SK-N-MC (cell line): ENCODE results near the gene MEIKIN.
A peak's percentile ranks its signal among the peaks of the same experiment; 100 is the strongest.

Experiments used
- DNase-seq: peaks from one replicate; pipeline ENCODE4 v3.0.0-alpha.2; 2011; ENCODE audit warnings: low read depth, low spot score
- H3K27ac ChIP-seq: fragments of 200-600 bp; sonication (generic); 2 replicates; pipeline ENCODE4 v1.5.1; 2016; ENCODE audit warnings: mixed run types
- H3K36me3 ChIP-seq: fragments of 200-600 bp; sonication (generic); 2 replicates; pipeline ENCODE4 v1.6.1; 2017; ENCODE audit warnings: antibody characterized with exemption, low read length, mixed read lengths; ENCODE audit not compliant: insufficient read depth
- H3K4me3 ChIP-seq: fragments of 200-600 bp; sonication (generic); 2 replicates; pipeline ENCODE4 v1.5.1; 2016
- H3K9ac ChIP-seq: fragments of 200-600 bp; sonication (generic); 2 replicates; pipeline ENCODE4 v1.8.0; 2017; ENCODE audit warnings: mixed run types, mixed read lengths; ENCODE audit not compliant: insufficient read length
- H3K9me3 ChIP-seq: fragments of 200-600 bp; sonication (generic); 2 replicates; pipeline ENCODE4 v1.6.1; 2017; ENCODE audit warnings: low read depth, mild to moderate bottlenecking, antibody characterized with exemption, low read length, moderate library complexity, mixed read lengths
- EZH2 ChIP-seq: fragments of 200-600 bp; sonication (generic); IDR thresholded peaks from one replicate; pipeline ENCODE4 v1.6.1; 2017; ENCODE audit warnings: antibody characterized with exemption
- FOXP2 ChIP-seq: optimal IDR thresholded peaks from 2 replicates; pipeline ENCODE3; 2011; ENCODE audit warnings: mild to moderate bottlenecking, moderate library complexity; ENCODE audit not compliant: insufficient read depth; ENCODE audit errors: extremely low read length, control extremely low read depth
- POLR2AphosphoS5 ChIP-seq: IDR thresholded peaks from 2 replicates; pipeline ENCODE4 v1.6.1; 2012; ENCODE audit warnings: mild to moderate bottlenecking, low read depth, low read length, borderline replicate concordance

MEIKIN gene

DNA sequence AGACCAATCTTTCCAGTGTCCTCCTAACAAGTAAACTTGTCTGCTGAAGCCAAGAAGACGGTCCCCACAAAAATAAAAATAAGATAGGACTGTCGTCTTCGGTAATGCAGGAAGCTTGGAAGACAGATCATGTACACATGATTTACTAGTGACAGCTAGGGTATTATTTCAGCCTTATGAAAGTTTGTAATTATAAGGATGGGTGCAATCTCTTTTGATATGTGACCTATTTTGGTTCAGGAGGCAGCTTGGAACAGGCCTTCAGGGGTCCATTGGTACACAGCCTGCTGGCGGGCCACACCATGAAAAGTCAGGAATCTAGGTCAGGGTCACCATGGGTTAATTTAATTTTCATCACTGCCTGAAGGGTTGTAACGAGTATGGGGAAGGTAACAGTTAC lies 13.7 kb upstream of the MEIKIN start:
- no peaks in the 10 kb centered on the region for H3K9me3 ChIP-seq
- TF ChIP-seq POLR2AphosphoS5 = no peak
- no peak for TF ChIP-seq EZH2
- no peak for TF ChIP-seq FOXP2
- no peaks in the 10 kb centered on the region for H3K36me3 ChIP-seq
- H3K9ac ChIP-seq = no peak overlapping the region
- H3K4me3 ChIP-seq = no peak overlapping the region
- no peak overlapping the region for H3K27ac ChIP-seq
- no peak for DNase-seq

DNA sequence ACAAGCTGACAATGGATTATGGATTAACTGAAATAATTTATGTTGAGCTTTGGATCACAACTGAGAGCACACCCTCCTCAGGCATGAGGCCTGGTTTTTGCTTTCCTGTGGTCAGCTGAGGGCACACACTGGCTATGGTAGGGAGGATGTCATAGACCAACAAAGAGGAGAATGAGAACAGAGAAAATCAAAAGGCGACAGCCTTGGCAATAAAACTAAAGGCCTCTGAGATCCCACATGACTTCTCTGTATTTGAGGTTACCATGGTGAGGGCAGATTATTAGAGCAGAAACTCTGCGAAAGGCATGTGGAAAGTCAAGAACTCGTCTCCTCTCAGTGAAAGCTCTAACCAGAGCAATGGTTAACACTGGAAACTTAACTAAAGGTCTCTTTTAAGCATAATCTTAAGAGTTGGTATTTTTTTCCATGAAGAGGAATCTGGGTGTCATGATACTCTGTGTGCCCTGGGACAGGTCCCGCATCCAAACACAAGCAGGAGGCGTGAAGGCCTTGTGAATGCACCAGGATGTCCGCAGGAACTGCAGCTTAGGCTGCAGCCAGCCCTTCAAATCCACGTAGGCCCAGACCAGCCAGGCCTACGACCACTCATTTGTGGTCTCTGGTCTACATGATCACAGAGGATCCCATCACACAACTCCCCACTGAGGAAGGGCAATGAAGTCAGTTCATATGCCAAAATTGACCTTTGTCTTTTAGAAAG lies 12.4 kb upstream of the MEIKIN start:
- DNase-seq = no peak
- no peak overlapping the region for H3K4me3 ChIP-seq
- no peak overlapping the region for H3K9ac ChIP-seq
- H3K9me3 ChIP-seq = no peaks in the 10 kb centered on the region
- no peak overlapping the region for H3K27ac ChIP-seq
- TF ChIP-seq FOXP2 = no peak
- no peak for TF ChIP-seq EZH2
- TF ChIP-seq POLR2AphosphoS5 = no peak
- no peaks in the 10 kb centered on the region for H3K36me3 ChIP-seq

DNA sequence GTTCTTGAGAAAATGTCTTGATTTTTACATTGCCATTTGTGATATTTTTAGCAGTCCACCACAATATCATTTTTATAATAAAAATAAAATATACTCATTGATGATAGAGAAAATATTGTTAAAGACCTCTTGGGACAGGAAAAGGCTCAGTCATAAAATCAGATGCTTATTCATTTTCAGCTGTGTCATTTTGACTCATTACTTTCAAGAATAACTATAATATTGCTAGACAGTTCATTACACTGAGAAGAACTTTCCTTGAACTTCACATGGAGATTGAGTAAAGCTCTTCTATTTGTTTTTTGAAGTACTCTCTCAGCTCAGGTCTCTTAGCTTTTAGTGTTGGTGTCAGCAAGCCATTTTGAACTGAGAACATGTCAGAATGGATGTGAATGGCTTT lies 8.5 kb upstream of the MEIKIN start:
- TF ChIP-seq POLR2AphosphoS5 = no peak
- no peak for DNase-seq

DNA sequence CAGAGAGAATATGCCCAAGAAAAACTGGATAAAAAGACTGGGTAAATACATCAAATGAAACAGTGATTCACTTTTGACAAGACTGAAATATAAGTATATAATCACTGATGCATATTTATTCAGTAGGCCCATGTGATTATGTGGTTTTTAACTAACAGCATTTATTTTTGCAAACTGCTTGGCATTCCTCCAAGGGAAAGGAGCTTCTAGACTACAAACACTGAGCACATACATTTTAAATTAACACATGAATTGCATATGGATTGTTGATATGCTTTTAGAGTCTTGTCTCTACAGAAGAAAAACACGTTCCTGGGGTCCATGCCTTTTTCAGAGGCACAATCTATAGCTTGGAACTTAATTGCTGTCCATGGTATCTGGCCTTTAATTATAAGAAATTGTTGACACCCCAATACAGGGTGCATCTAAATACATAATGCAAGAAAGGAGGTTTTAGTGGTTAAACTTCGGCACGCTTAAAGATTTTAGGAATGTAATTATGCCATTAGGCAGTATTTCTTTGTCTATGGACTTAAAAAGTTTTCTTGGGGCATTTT lies 6.9 kb upstream of the MEIKIN start:
- no peak for TF ChIP-seq EZH2
- peak; percentile 18; the same call in 1 of the 2 replicates for TF ChIP-seq POLR2AphosphoS5
- TF ChIP-seq FOXP2 = peak; percentile 45
- peak; percentile 97 for DNase-seq
- H3K27ac ChIP-seq = peak overlapping the region; percentile 76
- H3K4me3 ChIP-seq = peak overlapping the region; percentile 61
- no peak overlapping the region for H3K9ac ChIP-seq
- no peaks in the 10 kb centered on the region for H3K36me3 ChIP-seq
- no peaks in the 10 kb centered on the region for H3K9me3 ChIP-seq

More for the DNA sequence above, 8.5 kb upstream of the MEIKIN start:
- H3K27ac ChIP-seq = no peak overlapping the region
- no peaks in the 10 kb centered on the region for H3K9me3 ChIP-seq
- H3K36me3 ChIP-seq = no peaks in the 10 kb centered on the region
- H3K4me3 ChIP-seq = no peak overlapping the region
- no peak overlapping the region for H3K9ac ChIP-seq

DNA sequence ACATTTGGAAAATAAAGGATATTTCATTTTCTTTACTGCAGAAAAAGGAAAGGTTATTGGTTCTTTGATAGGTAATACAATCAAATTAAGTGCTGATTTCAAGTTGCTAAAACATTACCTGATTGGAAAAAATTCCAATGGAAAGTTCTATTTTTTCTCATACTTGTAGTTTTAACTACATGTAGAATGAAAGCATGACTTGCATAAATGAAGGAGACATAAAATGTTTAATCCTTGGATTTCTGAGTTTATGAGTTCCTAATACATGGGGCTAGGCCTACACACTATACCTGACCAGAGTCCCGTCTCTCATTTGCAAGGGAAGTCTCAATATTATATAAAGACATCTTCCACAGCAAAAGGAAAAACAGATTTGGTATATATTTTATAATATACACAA lies 5.2 kb upstream of the MEIKIN start:
- DNase-seq = no peak
- no peak for TF ChIP-seq POLR2AphosphoS5
- TF ChIP-seq FOXP2 = no peak
- TF ChIP-seq EZH2 = no peak
- Histone ChIP-seq H3K9ac (no peak overlapping the region), H3K4me3 (no peak overlapping the region), H3K36me3 (no peaks in the 10 kb centered on the region), H3K9me3 (no peaks in the 10 kb centered on the region), H3K27ac (no peak overlapping the region)

DNA sequence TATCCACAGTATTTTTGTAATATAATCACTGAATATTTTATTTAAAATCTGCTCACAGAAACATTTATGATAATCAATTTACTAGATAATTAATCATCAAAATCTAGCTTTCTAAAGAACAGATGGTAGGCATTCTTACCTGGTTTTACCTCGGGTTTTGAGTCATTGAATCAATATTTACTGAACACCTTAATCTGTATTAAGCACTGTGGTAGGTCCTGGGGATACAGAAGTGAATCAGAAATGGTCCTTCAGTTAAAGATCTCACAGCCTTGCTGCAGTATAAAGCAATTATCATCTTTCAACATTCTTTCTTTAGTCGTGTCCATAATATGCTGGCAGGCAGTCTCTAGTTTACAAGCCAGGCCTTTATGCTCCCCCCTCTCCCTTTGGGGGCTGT lies 2.0 kb upstream of the MEIKIN start:
- no peak for DNase-seq
- Histone ChIP-seq H3K27ac (no peak overlapping the region), H3K9ac (no peak overlapping the region), H3K9me3 (no peaks in the 10 kb centered on the region), H3K36me3 (no peaks in the 10 kb centered on the region), H3K4me3 (no peak overlapping the region)
- TF ChIP-seq POLR2AphosphoS5 (no peak), EZH2 (no peak), FOXP2 (no peak)

DNA sequence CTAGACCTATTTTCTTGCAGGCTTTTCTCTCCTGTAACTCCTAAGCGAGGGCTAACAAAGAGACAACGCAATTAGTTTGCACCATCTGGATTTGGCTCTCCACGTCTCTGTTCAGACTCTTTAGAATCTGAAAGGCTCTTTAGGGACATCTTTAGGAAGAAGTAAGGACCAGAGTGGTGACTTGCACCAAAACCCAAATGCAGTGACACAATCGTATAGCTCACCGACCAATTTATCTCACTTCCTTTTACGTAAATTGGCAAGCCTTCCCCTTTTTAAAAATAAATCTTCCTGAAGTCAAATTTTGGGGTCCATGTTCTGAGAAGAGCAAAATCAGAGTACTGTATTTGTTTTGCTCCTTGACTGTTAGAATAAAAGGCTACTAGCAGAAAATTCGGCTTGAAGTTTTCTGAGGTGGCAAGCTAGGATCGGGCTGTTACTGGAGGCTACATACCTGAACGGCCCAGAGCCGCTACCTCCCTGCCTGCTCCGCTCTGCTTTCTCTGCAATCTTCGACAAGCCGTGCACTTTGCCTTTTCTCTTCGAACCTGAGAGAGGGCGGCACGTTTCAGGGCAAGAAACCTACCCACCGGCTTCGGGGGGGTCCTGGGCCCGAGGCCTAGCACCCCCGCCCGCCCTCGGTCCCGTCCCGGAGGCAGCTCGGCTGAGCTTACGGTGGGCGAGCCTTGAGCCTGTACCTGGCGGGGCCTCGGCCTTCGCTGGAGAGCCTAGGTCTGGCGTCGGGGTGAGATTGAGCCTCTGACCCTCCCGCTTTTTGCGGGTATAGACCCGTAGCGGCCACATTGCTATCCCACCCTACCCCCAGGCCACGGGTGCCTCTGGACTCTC lies 537 bp downstream of the MEIKIN start:
- TF ChIP-seq FOXP2 (no peak), EZH2 (no peak), POLR2AphosphoS5 (no peak)
- Histone ChIP-seq H3K4me3 (no peak overlapping the region), H3K36me3 (no peaks in the 10 kb centered on the region), H3K9me3 (no peaks in the 10 kb centered on the region), H3K9ac (no peak overlapping the region), H3K27ac (no peak overlapping the region)
- DNase-seq = no peak

DNA sequence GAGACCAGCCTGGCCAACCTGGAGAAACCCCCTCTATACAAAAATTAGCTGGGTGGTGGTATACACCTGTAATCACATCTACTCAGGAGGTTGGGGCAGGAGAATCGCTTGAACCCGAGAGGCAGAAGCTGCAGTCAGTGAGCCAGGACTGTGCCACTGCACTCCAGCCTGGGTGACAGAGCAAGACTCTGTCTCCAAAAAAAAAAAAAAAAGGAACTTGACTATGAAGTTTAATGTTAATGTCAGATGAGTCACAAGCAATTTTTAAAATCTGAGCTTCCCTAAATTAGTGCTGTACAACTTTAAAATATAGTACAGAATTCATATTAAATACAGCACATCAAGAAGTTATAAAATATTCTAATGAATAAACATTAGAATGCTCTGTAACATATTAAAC lies 1.5 kb downstream of the MEIKIN start:
- no peak for DNase-seq
- Histone ChIP-seq H3K9me3 (no peaks in the 10 kb centered on the region), H3K9ac (no peak overlapping the region), H3K36me3 (no peaks in the 10 kb centered on the region), H3K27ac (no peak overlapping the region), H3K4me3 (no peak overlapping the region)
- TF ChIP-seq FOXP2 (no peak), EZH2 (no peak), POLR2AphosphoS5 (no peak)
